ENCODE measurements around the gene WRNIP1.

- TF ChIP-seq CTCF (conservative IDR thresholded peaks at IDR 0.05; ENCODE audit: low read depth, low read length) = no peak
- TF ChIP-seq CHD1 (IDR thresholded peaks at IDR 0.05; ENCODE audit: low read depth, low read length) = no peak
- TF ChIP-seq RAD21 (IDR thresholded peaks at IDR 0.05; ENCODE audit: low read length) = no peak
- no peak for TF ChIP-seq NFE2L2 (IDR thresholded peaks at IDR 0.05; ENCODE audit: low read depth, low read length)
- TF ChIP-seq SMC3 (IDR thresholded peaks at IDR 0.05; ENCODE audit: low read depth, low read length) = no peak
- TF ChIP-seq, protein P1, sequence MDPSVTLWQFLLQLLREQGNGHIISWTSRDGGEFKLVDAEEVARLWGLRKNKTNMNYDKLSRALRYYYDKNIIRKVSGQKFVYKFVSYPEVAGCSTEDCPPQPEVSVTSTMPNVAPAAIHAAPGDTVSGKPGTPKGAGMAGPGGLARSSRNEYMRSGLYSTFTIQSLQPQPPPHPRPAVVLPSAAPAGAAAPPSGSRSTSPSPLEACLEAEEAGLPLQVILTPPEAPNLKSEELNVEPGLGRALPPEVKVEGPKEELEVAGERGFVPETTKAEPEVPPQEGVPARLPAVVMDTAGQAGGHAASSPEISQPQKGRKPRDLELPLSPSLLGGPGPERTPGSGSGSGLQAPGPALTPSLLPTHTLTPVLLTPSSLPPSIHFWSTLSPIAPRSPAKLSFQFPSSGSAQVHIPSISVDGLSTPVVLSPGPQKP (IDR thresholded peaks at IDR 0.05; ENCODE audit: borderline replicate concordance, low read depth, low read length) = no peak
- TF ChIP-seq POLR2A (IDR thresholded peaks at IDR 0.05; ENCODE audit: low read depth, low read length) = no peak
- TF ChIP-seq MAFK (IDR thresholded peaks at IDR 0.05; ENCODE audit: low read depth, low read length) = no peak
- no peak for TF ChIP-seq BHLHE40 (IDR thresholded peaks at IDR 0.05; ENCODE audit: low read depth, low read length)
Observed at GRCh38 chr6:2806644-2807043, 41.5 kb downstream of the WRNIP1 start.

Measured in IMR-90 (cell line).